Measurements from ENCODE around the gene EVL. TPM values are rescaled to one million over a fixed set of nuclear protein-coding genes. Genes with fewer than 3 reads are reported as not detected.

The EVL gene
- total RNA-seq, 1 donor from 2014 or later, result 290 TPM

DNA sequence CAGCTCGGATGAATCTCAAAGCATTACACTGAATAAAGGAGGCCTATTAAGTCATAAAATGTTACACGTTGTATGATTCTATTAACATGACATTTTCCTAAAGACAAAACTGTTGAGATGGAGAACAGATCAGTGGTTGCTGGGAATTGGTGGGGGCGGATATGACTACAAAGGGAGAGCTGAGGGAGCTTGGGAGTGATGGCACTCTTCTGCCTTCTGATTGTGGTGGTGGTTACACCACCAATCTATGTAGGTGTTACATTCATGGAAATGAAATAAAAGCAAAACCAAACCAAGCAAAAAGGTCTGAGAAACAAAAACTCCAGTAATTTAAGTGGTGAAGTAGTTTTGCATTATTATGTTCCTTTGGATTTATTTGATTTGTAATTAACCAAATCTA is 16.4 kb upstream of the EVL start:
- no peaks in the 10 kb centered on the region for H3K9me3 Mint-ChIP-seq
- no peak for DNase-seq (ENCODE audit: low spot score)
- no peaks in the 10 kb centered on the region for H3K27me3 Mint-ChIP-seq (ENCODE audit: insufficient read depth)
- peak overlapping the region; percentile 0 for H3K4me3 Mint-ChIP-seq
- H3K36me3 Mint-ChIP-seq (ENCODE audit: low read depth), result peaks cover 26% of the 10 kb centered on the region
- H3K4me1 Mint-ChIP-seq (ENCODE audit: low read depth), result peaks cover 37% of the 10 kb centered on the region
- intact Hi-C loops (cut with micrococcal nuclease), result loop anchor here (1.0 to 2.0 kb wide), 2 partner anchors 20 to 66 kb away; no protein-coding TSS in a partner anchor
- H3K27ac Mint-ChIP-seq, result peak overlapping the region; percentile 69

DNA sequence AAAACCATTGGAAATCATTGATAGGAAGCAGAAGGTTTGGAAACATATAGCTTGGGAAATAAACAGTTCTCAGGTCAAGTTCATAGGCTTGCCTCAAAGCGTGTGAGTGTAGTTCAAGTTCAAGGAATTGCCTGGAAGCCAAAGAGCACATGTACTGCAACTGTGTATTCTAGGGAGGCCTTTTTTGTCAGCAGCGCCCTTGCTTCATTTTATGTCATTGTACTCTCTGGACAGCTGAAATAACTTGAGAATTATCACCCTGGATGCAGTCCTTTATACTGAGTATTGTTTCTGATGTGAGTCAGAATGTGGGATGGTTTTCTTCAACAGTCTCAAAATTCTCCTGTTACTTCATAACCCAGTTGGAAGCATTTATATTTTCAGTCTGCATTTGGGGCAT is 16.0 kb upstream of the EVL start:
- H3K4me1 Mint-ChIP-seq (ENCODE audit: low read depth), result peaks cover 39% of the 10 kb centered on the region
- H3K9me3 Mint-ChIP-seq, result no peaks in the 10 kb centered on the region
- peaks cover 26% of the 10 kb centered on the region for H3K36me3 Mint-ChIP-seq (ENCODE audit: low read depth)
- H3K27ac Mint-ChIP-seq, result peak overlapping the region; percentile 69
- intact Hi-C loops (cut with micrococcal nuclease), result loop anchor here (1.0 to 2.0 kb wide), 2 partner anchors 19 to 66 kb away; no protein-coding TSS in a partner anchor
- H3K27me3 Mint-ChIP-seq (ENCODE audit: insufficient read depth), result no peaks in the 10 kb centered on the region
- DNase-seq (ENCODE audit: low spot score), result no peak
- H3K4me3 Mint-ChIP-seq, result peak overlapping the region; percentile 0

DNA sequence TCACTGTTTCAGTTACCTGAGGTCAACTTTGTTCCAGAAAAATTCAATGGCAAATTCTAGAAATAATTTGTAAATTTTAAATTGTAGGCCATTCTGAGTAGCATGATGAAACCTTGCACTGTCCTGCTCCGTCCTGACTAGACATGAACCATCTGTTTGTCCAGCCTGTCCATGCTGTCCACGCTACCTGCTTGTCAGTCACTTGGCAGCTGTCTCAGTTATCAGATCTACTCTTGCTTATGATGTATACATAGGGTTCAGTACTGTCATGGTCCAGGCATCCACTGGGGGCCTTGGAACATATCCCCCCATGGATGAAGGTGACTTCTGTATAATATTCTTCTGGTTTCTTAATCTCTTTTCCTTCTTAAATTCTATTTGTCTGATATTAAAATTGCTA is 14.1 kb upstream of the EVL start:
- intact Hi-C loops (cut with micrococcal nuclease), result no loop called here
- H3K4me3 Mint-ChIP-seq, result no peak overlapping the region
- H3K36me3 Mint-ChIP-seq (ENCODE audit: low read depth), result peaks cover 24% of the 10 kb centered on the region
- no peaks in the 10 kb centered on the region for H3K27me3 Mint-ChIP-seq (ENCODE audit: insufficient read depth)
- H3K27ac Mint-ChIP-seq, result no peak overlapping the region
- no peak for DNase-seq (ENCODE audit: low spot score)
- H3K9me3 Mint-ChIP-seq, result no peaks in the 10 kb centered on the region
- H3K4me1 Mint-ChIP-seq (ENCODE audit: low read depth), result peaks cover 38% of the 10 kb centered on the region

DNA sequence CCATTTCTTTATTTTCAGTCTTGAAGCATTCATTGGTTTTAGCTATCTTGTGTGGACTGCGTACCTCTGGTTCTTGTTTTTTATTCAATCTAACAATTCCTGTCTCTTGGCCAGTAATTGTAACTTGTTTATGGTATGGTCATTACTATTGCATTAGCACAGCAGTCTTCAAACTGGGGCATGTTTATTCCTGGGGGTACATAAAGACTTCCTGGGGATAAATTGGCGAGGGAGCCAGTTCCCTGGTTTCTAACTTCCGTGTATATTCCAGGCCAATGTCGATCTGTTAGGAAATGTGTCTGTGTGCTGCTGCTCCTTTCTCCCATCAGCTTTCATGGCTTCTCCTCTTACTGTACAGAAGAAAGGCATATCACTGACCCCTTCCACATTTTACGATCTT is 13.7 kb upstream of the EVL start:
- DNase-seq (ENCODE audit: low spot score), result no peak
- Mint-ChIP-seq H3K27me3 (ENCODE audit: insufficient read depth) (no peaks in the 10 kb centered on the region), H3K27ac (no peak overlapping the region), H3K36me3 (ENCODE audit: low read depth) (peaks cover 24% of the 10 kb centered on the region), H3K4me1 (ENCODE audit: low read depth) (peaks cover 42% of the 10 kb centered on the region), H3K4me3 (no peak overlapping the region), H3K9me3 (no peaks in the 10 kb centered on the region)
- intact Hi-C loops (cut with micrococcal nuclease), result no loop called here

DNA sequence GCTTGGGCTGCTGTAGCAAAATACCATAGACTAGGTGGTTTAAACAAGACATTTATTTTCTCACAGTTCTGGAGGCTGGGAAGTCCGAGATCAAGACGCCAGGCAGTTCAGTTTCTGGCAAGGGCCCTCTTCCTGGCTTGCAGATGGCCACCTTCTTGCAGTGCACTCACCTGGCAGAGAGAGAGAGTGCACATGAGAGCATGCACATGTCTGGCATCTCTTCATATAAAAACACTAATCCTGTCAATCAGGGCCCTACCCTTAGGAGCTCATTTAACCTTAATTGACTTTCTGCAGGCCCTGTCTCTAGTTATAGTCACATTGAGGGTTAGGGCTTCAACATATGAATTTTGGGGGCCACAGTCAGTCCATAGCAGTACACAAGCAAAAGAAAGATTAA is 12.4 kb upstream of the EVL start:
- Mint-ChIP-seq H3K9me3 (no peaks in the 10 kb centered on the region), H3K27me3 (ENCODE audit: insufficient read depth) (no peaks in the 10 kb centered on the region), H3K27ac (no peak overlapping the region), H3K36me3 (ENCODE audit: low read depth) (peaks cover 20% of the 10 kb centered on the region), H3K4me3 (no peak overlapping the region), H3K4me1 (ENCODE audit: low read depth) (peaks cover 54% of the 10 kb centered on the region)
- intact Hi-C loops (cut with micrococcal nuclease), result no loop called here
- DNase-seq (ENCODE audit: low spot score), result no peak

DNA sequence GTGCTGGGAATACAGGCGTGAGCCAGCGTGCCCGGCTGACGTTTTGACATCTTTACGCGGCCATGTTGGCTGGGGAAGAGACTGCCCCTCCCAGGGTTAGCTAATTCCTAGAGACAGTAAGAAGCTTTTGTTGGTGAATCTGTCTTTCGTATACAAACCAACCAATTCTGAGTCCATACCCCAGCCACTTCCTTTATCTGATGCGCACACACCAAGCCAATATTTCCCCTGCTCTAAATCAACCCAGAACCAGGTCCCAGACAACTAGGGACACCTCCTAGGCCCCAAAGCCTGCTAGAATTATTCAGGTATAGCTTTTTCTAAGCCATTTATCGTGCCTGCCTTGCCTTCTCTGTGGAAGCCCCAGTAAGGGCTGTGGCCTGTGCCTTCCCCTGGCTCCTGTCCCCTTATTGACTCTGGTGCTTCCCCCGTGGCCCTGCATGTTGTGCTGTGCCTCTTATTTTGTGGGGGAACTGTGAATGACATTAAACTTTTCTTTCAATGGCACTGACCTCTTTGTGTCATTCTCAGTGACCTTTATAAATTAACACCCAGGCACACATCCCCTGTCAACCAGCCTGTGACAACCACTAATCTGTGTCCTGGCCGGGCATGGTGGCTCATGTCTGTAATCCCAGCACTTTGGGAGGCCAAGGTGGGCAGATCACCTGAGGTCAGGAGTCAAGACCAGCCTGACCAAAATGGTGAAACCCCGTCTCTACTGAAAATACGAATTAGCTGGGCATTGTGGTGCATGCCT is 10.7 kb upstream of the EVL start:
- peak overlapping the region; percentile 64 for H3K27ac Mint-ChIP-seq

DNA sequence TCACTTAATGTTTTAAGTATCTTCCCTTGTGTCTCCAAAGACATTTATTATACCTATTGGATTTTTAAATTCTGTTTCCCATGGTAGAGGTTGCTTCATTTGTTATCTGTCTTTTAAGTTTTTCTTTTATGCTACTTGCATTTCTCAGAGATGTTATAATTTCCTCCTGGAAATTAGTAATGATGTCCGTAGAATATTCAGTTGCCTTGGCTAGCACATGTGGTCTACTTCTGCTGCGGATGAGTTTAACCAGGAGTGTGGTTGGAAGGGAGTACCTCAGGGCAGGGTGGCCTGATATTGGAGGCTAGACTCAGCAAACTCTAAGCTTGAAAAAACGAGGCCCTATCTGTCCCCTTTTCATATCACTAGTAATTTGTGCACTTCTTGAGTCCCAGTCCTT is 8.8 kb upstream of the EVL start:
- no peak for DNase-seq (ENCODE audit: low spot score)
- Mint-ChIP-seq H3K9me3 (no peaks in the 10 kb centered on the region), H3K4me1 (ENCODE audit: low read depth) (peaks cover 61% of the 10 kb centered on the region), H3K27me3 (ENCODE audit: insufficient read depth) (no peaks in the 10 kb centered on the region), H3K27ac (no peak overlapping the region), H3K36me3 (ENCODE audit: low read depth) (peaks cover 13% of the 10 kb centered on the region), H3K4me3 (no peak overlapping the region)
- intact Hi-C loops (cut with micrococcal nuclease), result no loop called here

More for the DNA sequence above, 10.7 kb upstream of the EVL start:
- no peaks in the 10 kb centered on the region for H3K9me3 Mint-ChIP-seq
- intact Hi-C loops (cut with micrococcal nuclease), result no loop called here
- DNase-seq (ENCODE audit: low spot score), result no peak
- peaks cover 19% of the 10 kb centered on the region for H3K36me3 Mint-ChIP-seq (ENCODE audit: low read depth)
- H3K27me3 Mint-ChIP-seq (ENCODE audit: insufficient read depth), result no peaks in the 10 kb centered on the region
- H3K4me1 Mint-ChIP-seq (ENCODE audit: low read depth), result peaks cover 54% of the 10 kb centered on the region
- no peak overlapping the region for H3K4me3 Mint-ChIP-seq

DNA sequence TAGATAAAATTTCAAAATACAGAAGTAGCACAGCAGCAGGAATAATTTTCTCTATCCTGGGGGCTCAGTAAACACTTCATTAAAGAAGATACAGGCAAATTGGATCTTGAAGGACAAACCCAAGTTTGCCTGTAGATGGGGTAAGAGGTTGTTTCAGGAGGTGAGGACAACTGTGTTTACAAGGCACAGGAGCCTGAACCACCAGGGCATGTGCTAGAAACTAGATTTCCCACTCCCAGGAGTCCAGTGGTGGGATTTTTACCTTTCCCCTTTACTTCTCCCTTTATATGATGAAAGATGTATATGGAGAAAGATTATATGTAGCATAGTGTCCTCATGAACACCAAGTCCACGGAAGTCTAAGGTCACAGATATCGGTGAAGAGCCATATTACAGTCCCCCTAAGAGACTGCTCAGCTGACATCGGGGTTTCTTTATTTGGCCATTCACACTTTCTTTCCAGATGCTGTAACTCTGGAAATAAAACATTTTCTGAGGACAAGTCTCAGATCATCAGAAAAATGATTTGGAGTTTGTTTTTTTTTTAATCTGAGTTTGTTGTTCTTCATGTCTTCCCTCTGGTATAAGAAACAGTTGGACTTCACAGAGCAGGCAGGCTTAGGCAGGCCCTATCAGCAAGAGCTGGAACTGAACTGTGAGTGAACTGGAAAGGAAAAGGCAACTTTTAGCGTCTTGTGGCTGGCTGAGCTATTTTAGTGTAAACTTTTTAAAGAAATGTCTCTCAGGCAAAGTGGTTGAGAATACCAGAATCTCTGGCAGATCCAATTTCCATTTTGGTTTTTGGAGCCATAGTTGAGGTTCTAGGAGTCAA is 8.0 kb upstream of the EVL start:
- intact Hi-C loops (cut with micrococcal nuclease), result loop anchor here (1.0 kb wide), 2 partner anchors 51 to 136 kb away; no protein-coding TSS in a partner anchor
- DNase-seq (ENCODE audit: low spot score), result no peak
- peak overlapping the region; percentile 62 for H3K4me3 Mint-ChIP-seq
- peaks cover 12% of the 10 kb centered on the region for H3K36me3 Mint-ChIP-seq (ENCODE audit: low read depth)
- H3K27me3 Mint-ChIP-seq (ENCODE audit: insufficient read depth), result no peaks in the 10 kb centered on the region
- H3K9me3 Mint-ChIP-seq, result no peaks in the 10 kb centered on the region
- peak overlapping the region; percentile 75 for H3K27ac Mint-ChIP-seq
- peaks cover 69% of the 10 kb centered on the region for H3K4me1 Mint-ChIP-seq (ENCODE audit: low read depth)

DNA sequence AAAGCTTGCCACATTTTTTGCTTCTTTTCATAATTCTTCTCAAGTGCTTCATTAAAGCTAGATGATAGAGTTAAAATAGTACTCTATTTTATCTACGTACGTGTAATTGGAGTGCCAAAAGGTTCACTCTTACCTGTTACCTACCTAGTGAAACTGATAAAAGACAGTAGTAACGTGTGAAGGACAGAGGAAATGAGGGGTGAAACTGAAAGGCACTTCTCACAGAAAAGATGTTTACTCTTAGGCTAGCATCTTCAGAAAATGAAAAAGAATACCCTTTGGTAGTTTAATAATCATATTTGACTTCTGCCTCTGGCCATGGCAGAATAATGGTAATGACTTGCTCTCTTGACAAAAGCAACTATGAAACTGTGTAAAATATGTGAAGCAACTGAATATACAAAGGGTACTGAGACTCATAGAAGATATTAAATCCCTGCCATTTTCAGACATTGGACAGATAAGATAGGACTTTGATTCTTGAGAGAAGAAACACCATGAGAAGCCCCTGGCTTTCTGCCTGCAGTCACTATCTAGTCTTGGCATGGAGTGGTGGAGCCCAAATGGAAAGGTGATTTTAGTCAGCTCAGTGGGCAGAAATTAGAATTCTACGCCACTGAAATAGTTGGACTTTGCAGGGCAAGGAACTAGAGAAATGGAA is 6.3 kb upstream of the EVL start:
- H3K4me3 Mint-ChIP-seq, result peak overlapping the region; percentile 85
- H3K36me3 Mint-ChIP-seq (ENCODE audit: low read depth), result peaks cover 10% of the 10 kb centered on the region
- no peaks in the 10 kb centered on the region for H3K27me3 Mint-ChIP-seq (ENCODE audit: insufficient read depth)
- H3K27ac Mint-ChIP-seq, result peak overlapping the region; percentile 91
- H3K4me1 Mint-ChIP-seq (ENCODE audit: low read depth), result peaks cover 86% of the 10 kb centered on the region
- intact Hi-C loops (cut with micrococcal nuclease), result loop anchor here (1.0 to 2.0 kb wide), 2 partner anchors 9 to 76 kb away; no protein-coding TSS in a partner anchor
- DNase-seq (ENCODE audit: low spot score), result no peak
- H3K9me3 Mint-ChIP-seq, result no peaks in the 10 kb centered on the region

DNA sequence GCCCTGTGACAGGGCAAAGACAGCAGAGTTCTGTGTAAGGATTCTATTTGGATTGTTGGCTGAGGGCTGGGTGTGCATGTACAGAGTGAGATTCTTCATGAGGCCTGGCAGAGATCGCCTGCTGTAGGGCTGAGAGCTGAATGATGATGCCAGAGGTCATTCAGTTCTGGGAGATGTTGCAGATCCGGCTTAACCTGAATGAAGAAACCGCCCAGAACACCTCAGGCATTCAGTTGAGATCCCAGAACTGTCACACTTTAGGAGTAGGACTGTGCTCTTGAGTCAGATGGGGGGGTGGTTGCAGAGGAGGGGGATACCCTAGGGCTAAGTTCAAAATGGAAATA is 5.8 kb upstream of the EVL start:
- intact Hi-C loops (cut with micrococcal nuclease), result loop anchor here (2.0 kb wide), 1 partner anchor 77 kb away; no protein-coding TSS in a partner anchor
- DNase-seq (ENCODE audit: low spot score), result no peak
- Mint-ChIP-seq H3K27ac (peak overlapping the region; percentile 91), H3K4me3 (peak overlapping the region; percentile 85), H3K27me3 (ENCODE audit: insufficient read depth) (no peaks in the 10 kb centered on the region), H3K9me3 (no peaks in the 10 kb centered on the region), H3K36me3 (ENCODE audit: low read depth) (peaks cover 10% of the 10 kb centered on the region), H3K4me1 (ENCODE audit: low read depth) (peaks cover 87% of the 10 kb centered on the region)

DNA sequence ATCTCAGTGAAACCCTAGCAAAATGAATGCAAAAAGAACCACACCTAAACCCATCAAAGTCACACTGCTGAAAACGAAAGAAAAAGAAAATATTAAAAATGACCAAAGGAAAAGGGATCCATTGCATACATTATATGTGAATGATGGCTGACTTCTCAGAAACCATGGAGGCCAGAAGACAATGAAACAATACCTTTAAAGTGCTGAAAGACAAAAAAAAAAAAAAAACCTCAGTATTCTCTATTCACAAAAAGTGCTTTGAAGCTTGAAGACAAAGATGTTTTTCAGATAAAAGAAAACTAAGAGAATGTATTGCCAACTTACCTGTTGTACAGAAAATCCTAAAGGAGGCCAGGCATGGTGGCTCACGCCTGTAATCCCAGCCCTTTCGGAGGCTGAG is 4.5 kb upstream of the EVL start:
- intact Hi-C loops (cut with micrococcal nuclease), result loop anchor here (10.0 kb wide), 3 partner anchors 376 to 1886 kb away; partner anchors contain the start of gene CYP46A1
- H3K4me1 Mint-ChIP-seq (ENCODE audit: low read depth), result peaks cover 85% of the 10 kb centered on the region
- peaks cover 7% of the 10 kb centered on the region for H3K36me3 Mint-ChIP-seq (ENCODE audit: low read depth)
- H3K4me3 Mint-ChIP-seq, result peak overlapping the region; percentile 85
- H3K9me3 Mint-ChIP-seq, result no peaks in the 10 kb centered on the region
- peak overlapping the region; percentile 99 for H3K27ac Mint-ChIP-seq
- H3K27me3 Mint-ChIP-seq (ENCODE audit: insufficient read depth), result no peaks in the 10 kb centered on the region
- DNase-seq (ENCODE audit: low spot score), result no peak

DNA sequence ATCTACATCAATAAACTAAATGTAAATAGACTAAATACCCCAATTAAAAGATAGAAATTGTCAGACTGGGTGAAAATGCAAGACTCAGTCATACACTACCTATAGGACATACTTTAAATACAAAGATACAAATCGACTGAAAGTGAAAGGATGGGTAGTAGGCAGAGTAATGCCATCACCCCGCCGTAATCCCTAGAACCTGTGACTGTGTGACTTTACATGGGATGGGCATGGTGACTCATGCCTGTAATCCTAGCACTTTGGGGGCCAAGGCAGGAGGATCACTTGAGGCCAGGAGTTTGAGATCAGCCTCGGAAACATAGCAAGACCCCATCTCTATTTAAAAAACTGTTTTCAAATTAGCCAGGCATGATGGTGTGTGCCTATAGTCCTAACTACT is 2.6 kb upstream of the EVL start:
- DNase-seq (ENCODE audit: low spot score), result no peak
- intact Hi-C loops (cut with micrococcal nuclease), result loop anchor here (10.0 kb wide), 3 partner anchors 378 to 1888 kb away; partner anchors contain the start of gene CYP46A1
- H3K4me1 Mint-ChIP-seq (ENCODE audit: low read depth), result peaks cover 81% of the 10 kb centered on the region
- H3K4me3 Mint-ChIP-seq, result peak overlapping the region; percentile 60
- H3K9me3 Mint-ChIP-seq, result no peaks in the 10 kb centered on the region
- H3K27me3 Mint-ChIP-seq (ENCODE audit: insufficient read depth), result no peaks in the 10 kb centered on the region
- peak overlapping the region; percentile 99 for H3K27ac Mint-ChIP-seq
- peaks cover 8% of the 10 kb centered on the region for H3K36me3 Mint-ChIP-seq (ENCODE audit: low read depth)

Measured in activated T-helper 1 cell treated with anti-CD3 and anti-CD28 coated beads, Interleukin-12 subunit alpha, Interleukin-12 subunit beta, Interleukin-2, Interleukin-4 antibody, amounts not matched to agents 30 ng/mL and 10 ng/mL and 1 ng/mL, durations not matched to agents 14 hours and 24 hours and 36 hours (primary cell).